CD14-positive monocyte (primary cell): Measurements from ENCODE around the gene DIS3L2. TPM values are rescaled to one million over a fixed set of nuclear protein-coding genes. Genes with fewer than 3 reads are reported as not detected.

ENCODE experiments used
- DNase-seq, 3 donors: peaks; one replicate each; pipeline ENCODE4 v3.0.0-alpha.2; 2011 to 2022
- H2AFZ ChIP-seq: 2 replicates; pipeline ENCODE4 v1.6.0; 2012; ENCODE audit warnings: mild to moderate bottlenecking, low read depth, low read length, inconsistent platforms; ENCODE audit not compliant: insufficient read depth, poor library complexity, severe bottlenecking
- H3K27ac ChIP-seq, 2 donors: 1 replicate in 1 of 2; 2 replicates in 1 of 2; pipeline ENCODE4 v1.5.1; 2012 to 2013; ENCODE audit warnings: low read length in 2 of 2, control low read depth in 1 of 2, inconsistent platforms in 1 of 2, low read depth in 1 of 2, mild to moderate bottlenecking in 1 of 2
- H3K27me3 ChIP-seq, 2 donors: one replicate each; pipeline versions ENCODE4 v1.6.0 to v1.6.1; 2011 to 2013; ENCODE audit warnings: low read length in 2 of 2; ENCODE audit not compliant: control insufficient read depth in 2 of 2, insufficient read depth in 2 of 2
- H3K36me3 ChIP-seq, 2 donors: replicated peaks in 1 of 2; 1 replicate in 1 of 2; 2 replicates in 1 of 2; pipeline versions ENCODE4 v1.5.1 to v1.6.1; 2012 to 2013; ENCODE audit warnings: low read length in 2 of 2, control low read depth in 1 of 2, inconsistent platforms in 1 of 2, mild to moderate bottlenecking in 1 of 2; ENCODE audit not compliant: insufficient read depth in 2 of 2, control insufficient read depth in 1 of 2
- H3K4me1 ChIP-seq, 2 donors: 1 replicate in 1 of 2; 2 replicates in 1 of 2; pipeline versions ENCODE4 v1.5.1 to v1.6.1; 2012 to 2013; ENCODE audit warnings: low read length in 2 of 2, control low read depth in 1 of 2, inconsistent platforms in 1 of 2, mild to moderate bottlenecking in 1 of 2, moderate library complexity in 1 of 2; ENCODE audit not compliant: insufficient read depth in 2 of 2, control insufficient read depth in 1 of 2
- H3K4me2 ChIP-seq: replicated peaks from 2 replicates; pipeline ENCODE3; 2012; ENCODE audit warnings: low read length, moderate library complexity, mild to moderate bottlenecking; ENCODE audit not compliant: poor library complexity, severe bottlenecking; ENCODE audit errors: extremely low read depth
- H3K4me3 ChIP-seq, 3 experiments: fragments of 200-600 bp in 1 of 3; sonication (generic) in 1 of 3; replicated peaks in 1 of 3; 1 replicate in 2 of 3; 2 replicates in 1 of 3; pipeline ENCODE4 v1.5.1; 2011 to 2013; ENCODE audit warnings: low read length in 3 of 3, mild to moderate bottlenecking in 3 of 3, control low read depth in 2 of 3, low read depth in 2 of 3, inconsistent platforms in 1 of 3, moderate library complexity in 1 of 3
- H3K79me2 ChIP-seq: 2 replicates; pipeline ENCODE4 v1.6.0; 2012; ENCODE audit warnings: mild to moderate bottlenecking, control low read depth, inconsistent platforms, low read length, moderate library complexity; ENCODE audit not compliant: insufficient read depth
- H3K9ac ChIP-seq: 2 replicates; pipeline ENCODE4 v1.6.0; 2017; ENCODE audit warnings: low read length, mild to moderate bottlenecking; ENCODE audit not compliant: insufficient read depth, poor library complexity, severe bottlenecking
- H3K9me3 ChIP-seq, 2 donors: replicated peaks in 1 of 2; 1 replicate in 1 of 2; 2 replicates in 1 of 2; pipeline versions ENCODE4 v1.5.1 to v1.6.1; 2012 to 2013; ENCODE audit warnings: low read length in 2 of 2, control low read depth in 1 of 2; ENCODE audit not compliant: control insufficient read depth in 1 of 2, insufficient read depth in 1 of 2
- H4K20me1 ChIP-seq: 2 replicates; pipeline ENCODE4 v1.6.0; 2012; ENCODE audit warnings: mild to moderate bottlenecking, low read length, control low read depth, moderate library complexity; ENCODE audit not compliant: insufficient read depth
- H3K27ac Mint-ChIP-seq, 7 donors: one replicate each; pipeline ENCODE4 v1.8.0; 2020; ENCODE audit warnings: mild to moderate bottlenecking in 7 of 7, mixed read lengths in 7 of 7, moderate library complexity in 6 of 7, inconsistent platforms in 2 of 7
- H3K27me3 Mint-ChIP-seq, 3 donors: one replicate each; pipeline ENCODE4 v1.8.0; 2021 to 2022; ENCODE audit warnings: low read depth in 3 of 3, mild to moderate bottlenecking in 3 of 3, mixed read lengths in 3 of 3, moderate library complexity in 3 of 3, inconsistent platforms in 1 of 3
- H3K36me3 Mint-ChIP-seq, 2 donors: one replicate each; pipeline ENCODE4 v1.8.0; 2020; ENCODE audit warnings: mixed read lengths in 2 of 2, inconsistent platforms in 1 of 2, mild to moderate bottlenecking in 1 of 2
- H3K4me1 Mint-ChIP-seq: one replicate; pipeline ENCODE4 v1.8.0; 2020; ENCODE audit warnings: mild to moderate bottlenecking, mixed read lengths
- H3K4me3 Mint-ChIP-seq, 2 donors: one replicate each; pipeline ENCODE4 v1.8.0; 2020; ENCODE audit warnings: mild to moderate bottlenecking in 2 of 2, mixed read lengths in 2 of 2, moderate library complexity in 1 of 2
- H3K9me3 Mint-ChIP-seq, 7 donors: one replicate each; pipeline ENCODE4 v1.8.0; 2020 to 2022; ENCODE audit warnings: mixed read lengths in 7 of 7, mild to moderate bottlenecking in 6 of 7, moderate library complexity in 6 of 7, inconsistent platforms in 2 of 7
- WGBS: methylation state at CpG from one replicate; pipeline ENCODE4 v1.1.5; 2013; ENCODE audit warnings: missing lambda C conversion rate; ENCODE audit not compliant: insufficient coverage; 5-methylcytosine and 5-hydroxymethylcytosine counted together
- intact Hi-C, 2 donors: fragments of 100-400 bp; cut with micrococcal nuclease; formaldehyde crosslinking; loops; one replicate each; pipeline versions ENCODE4 v1.15.0 to v1.15.1; 2023
- polyA plus RNA-seq, 3 donors: library from polyadenylated mRNA; depleted of rRNA in 1 of 3; unstranded in 2 of 3; stranded (reverse) in 1 of 3; fragments of 300-500 nt in 2 of 3; fragments of >200 nt in 1 of 3; fragmentation: Illumina TruSeq in 2 of 3; gene quantifications; 1 replicate in 2 of 3; 2 replicates in 1 of 3; pipeline ENCODE4 v1.2.3, GENCODE V29; 2012 to 2021
- TF ChIP-seq, protein P1 (sequence below): fragments of 200-600 bp; IDR thresholded peaks from one replicate; pipeline ENCODE4 v1.8.0; 2022; ENCODE audit warnings: antibody characterized with exemption, mild to moderate bottlenecking

DIS3L2 gene
- polyA plus RNA-seq, 3 donors, result 6.0 to 21.7 (median 6.4) TPM

DNA sequence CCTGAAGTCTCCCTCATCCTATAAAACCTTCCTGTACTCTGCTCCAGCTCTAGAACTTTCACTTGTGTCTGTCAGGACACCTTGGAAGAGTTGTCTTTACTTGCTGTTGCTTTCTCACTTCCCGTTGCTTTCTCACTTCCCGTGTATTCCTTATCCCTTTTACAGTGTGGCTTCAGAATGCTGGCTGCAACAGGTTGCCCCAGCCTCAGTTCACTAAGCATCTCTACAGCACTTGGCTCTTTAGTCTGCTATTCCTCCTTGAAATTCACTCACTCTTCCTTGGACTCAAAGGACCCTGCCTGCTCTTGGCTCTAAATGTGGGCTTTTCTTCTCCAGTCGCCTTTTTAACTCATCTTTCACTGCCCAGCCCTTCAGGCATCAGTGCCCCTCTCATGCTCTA is 254.5 kb downstream of the DIS3L2 start:
- TF ChIP-seq, protein P1, sequence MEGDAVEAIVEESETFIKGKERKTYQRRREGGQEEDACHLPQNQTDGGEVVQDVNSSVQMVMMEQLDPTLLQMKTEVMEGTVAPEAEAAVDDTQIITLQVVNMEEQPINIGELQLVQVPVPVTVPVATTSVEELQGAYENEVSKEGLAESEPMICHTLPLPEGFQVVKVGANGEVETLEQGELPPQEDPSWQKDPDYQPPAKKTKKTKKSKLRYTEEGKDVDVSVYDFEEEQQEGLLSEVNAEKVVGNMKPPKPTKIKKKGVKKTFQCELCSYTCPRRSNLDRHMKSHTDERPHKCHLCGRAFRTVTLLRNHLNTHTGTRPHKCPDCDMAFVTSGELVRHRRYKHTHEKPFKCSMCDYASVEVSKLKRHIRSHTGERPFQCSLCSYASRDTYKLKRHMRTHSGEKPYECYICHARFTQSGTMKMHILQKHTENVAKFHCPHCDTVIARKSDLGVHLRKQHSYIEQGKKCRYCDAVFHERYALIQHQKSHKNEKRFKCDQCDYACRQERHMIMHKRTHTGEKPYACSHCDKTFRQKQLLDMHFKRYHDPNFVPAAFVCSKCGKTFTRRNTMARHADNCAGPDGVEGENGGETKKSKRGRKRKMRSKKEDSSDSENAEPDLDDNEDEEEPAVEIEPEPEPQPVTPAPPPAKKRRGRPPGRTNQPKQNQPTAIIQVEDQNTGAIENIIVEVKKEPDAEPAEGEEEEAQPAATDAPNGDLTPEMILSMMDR, result no peak
- Histone ChIP-seq H3K27ac (no peak overlapping the region), H3K9me3 (no peaks in the 10 kb centered on the region), H3K4me2 (no peak overlapping the region), H3K36me3 (peaks cover 0 to 17% of the 10 kb centered on the region in 2 donors), H3K27me3 (no peaks in the 10 kb centered on the region), H3K9ac (no peak overlapping the region), H3K4me3 (no peak overlapping the region), H2AFZ (no peak overlapping the region), H4K20me1 (no peaks in the 10 kb centered on the region), H3K79me2 (no peaks in the 10 kb centered on the region), H3K4me1 (peaks cover 6 to 8% of the 10 kb centered on the region in 2 donors)
- Mint-ChIP-seq H3K9me3 (no peaks in the 10 kb centered on the region), H3K4me3 (no peak overlapping the region), H3K27me3 (peaks cover 0 to 1% (median 0%) of the 10 kb centered on the region in 3 donors), H3K4me1 (peaks cover 20% of the 10 kb centered on the region), H3K27ac (peak overlapping the region in 2 of 7 donors; percentile 6 to 64), H3K36me3 (peaks cover 32 to 34% of the 10 kb centered on the region in 2 donors)
- no peak for DNase-seq
- 92% methylated on average over 3 of the region's 3 CpGs for WGBS
- intact Hi-C loops, result no loop called here

DNA sequence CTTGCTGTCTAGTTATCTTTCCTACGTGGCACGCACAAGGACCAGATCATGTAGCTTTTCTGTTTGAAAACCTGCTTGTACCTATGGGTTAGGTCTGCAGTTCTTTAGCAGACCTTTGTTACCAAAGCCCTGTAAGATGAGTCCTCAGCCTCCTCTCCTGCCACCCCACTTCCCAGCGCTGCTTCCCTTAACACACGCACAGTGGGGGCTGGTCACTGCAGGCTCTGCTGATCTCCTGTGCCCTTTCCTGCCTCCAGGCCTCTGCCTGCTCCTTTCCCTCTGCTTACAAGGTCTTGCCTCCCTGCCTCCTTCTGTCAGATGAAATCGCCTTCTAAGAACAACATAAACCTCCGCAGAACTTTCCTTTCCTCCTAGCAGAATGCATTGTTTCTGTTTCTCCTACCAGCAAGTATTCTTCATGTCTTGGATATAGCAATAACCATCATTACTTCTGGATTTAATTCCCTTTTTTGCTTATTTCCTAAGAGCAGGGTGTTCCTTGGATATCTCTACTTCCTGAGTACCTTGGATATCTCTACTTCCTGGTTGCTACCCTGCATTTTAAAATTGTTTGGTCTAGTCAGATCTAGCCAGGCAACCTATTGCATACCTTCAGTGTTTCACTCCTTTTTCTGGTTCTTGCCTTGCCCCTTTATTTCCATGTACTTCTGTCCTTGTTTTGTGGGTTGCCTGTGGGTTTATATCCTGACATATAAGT is 257.4 kb downstream of the DIS3L2 start:
- H3K4me3 Mint-ChIP-seq, result no peak overlapping the region

More for the DNA sequence above, 257.4 kb downstream of the DIS3L2 start:
- Histone ChIP-seq H3K4me2 (no peak overlapping the region), H3K27ac (no peak overlapping the region), H3K9me3 (no peaks in the 10 kb centered on the region), H3K27me3 (no peaks in the 10 kb centered on the region), H2AFZ (no peak overlapping the region), H3K9ac (no peak overlapping the region), H3K4me1 (peaks cover 6 to 8% of the 10 kb centered on the region in 2 donors), H3K79me2 (no peaks in the 10 kb centered on the region), H4K20me1 (no peaks in the 10 kb centered on the region), H3K4me3 (no peak overlapping the region), H3K36me3 (peaks cover 0 to 8% of the 10 kb centered on the region in 2 donors)
- Mint-ChIP-seq H3K4me1 (peaks cover 13% of the 10 kb centered on the region), H3K27ac (peak overlapping the region in 2 of 7 donors; percentile 2 to 12), H3K9me3 (peaks cover 0 to 2% (median 0%) of the 10 kb centered on the region in 7 donors), H3K36me3 (peaks cover 23 to 32% of the 10 kb centered on the region in 2 donors), H3K27me3 (peaks cover 0 to 1% (median 0%) of the 10 kb centered on the region in 3 donors)
- TF ChIP-seq, protein P1, result no peak
- intact Hi-C loops, result no loop called here
- WGBS, result 90% methylated on average over 6 of the region's 6 CpGs
- DNase-seq, result no peak
